ENCODE results near the gene HPSE. TPM values are rescaled to one million over a fixed set of nuclear protein-coding genes. Genes with fewer than 3 reads are reported as not detected.

The HPSE gene
- total and polyA plus RNA-seq, 2 of the 13 experiments (the other 11 are each of a cell fraction or from before 2014, with no cell fraction given), result not detected

DNA sequence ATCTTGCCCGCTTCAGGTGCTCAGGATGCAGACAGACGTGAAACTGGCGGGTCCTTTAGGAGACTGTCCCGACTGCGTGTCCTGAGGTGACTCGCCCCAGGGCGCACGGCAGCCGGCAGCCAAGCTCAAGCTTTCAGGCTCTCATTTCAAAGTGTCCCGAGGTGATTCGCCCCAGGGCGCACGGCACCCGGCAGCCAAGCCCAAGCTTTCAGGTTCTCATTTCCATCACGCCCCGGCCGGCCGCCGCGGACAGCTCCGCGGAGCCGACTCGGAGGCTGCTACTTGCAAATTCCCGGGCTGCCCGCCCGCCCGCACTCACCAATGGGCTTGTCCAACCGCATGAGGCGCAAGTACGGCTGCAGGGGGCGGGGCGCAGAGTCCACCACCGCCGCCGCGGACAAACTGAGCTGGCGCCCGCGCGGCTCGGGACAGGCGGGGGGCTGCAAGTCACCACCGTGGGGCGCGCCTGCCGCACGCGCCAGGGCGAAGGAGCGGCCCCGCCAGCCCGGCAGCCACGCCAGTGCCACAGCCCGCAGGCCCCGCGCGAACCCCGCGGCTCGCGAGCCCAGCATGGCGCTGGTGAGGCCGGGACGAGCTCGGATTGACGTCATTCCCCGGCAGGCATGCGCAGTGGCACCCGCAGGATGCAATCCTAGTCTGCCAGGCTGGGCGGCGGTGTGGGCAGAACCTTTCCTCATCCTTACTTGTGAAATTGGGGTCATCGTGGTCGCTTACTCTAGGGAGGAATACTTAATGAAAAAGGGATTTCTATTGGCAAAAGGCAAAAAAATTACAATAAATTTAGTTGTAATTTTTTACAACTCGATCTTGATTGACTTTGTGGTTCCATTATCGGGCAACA lies 50.2 kb downstream of the HPSE start, which contains the start of gene COQ2 (continued):
- TF ChIP-seq ZMYM4 (CRISPR knock-in tag; IDR thresholded peaks at IDR 0.05), result peak; percentile 96
- no peak for TF ChIP-seq ZNF264 (CRISPR knock-in tag; IDR thresholded peaks at IDR 0.05)
- peak; percentile 47; the same call in 1 of the 2 replicates for TF ChIP-seq HES4 (CRISPR knock-in tag; IDR thresholded peaks at IDR 0.05; ENCODE audit: borderline replicate concordance)
- TF ChIP-seq, protein P1, sequence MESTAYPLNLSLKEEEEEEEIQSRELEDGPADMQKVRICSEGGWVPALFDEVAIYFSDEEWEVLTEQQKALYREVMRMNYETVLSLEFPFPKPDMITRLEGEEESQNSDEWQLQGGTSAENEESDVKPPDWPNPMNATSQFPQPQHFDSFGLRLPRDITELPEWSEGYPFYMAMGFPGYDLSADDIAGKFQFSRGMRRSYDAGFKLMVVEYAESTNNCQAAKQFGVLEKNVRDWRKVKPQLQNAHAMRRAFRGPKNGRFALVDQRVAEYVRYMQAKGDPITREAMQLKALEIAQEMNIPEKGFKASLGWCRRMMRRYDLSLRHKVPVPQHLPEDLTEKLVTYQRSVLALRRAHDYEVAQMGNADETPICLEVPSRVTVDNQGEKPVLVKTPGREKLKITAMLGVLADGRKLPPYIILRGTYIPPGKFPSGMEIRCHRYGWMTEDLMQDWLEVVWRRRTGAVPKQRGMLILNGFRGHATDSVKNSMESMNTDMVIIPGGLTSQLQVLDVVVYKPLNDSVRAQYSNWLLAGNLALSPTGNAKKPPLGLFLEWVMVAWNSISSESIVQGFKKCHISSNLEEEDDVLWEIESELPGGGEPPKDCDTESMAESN (CRISPR knock-in tag; conservative IDR thresholded peaks at IDR 0.05), result peak; percentile 79
- TF ChIP-seq, protein P2, sequence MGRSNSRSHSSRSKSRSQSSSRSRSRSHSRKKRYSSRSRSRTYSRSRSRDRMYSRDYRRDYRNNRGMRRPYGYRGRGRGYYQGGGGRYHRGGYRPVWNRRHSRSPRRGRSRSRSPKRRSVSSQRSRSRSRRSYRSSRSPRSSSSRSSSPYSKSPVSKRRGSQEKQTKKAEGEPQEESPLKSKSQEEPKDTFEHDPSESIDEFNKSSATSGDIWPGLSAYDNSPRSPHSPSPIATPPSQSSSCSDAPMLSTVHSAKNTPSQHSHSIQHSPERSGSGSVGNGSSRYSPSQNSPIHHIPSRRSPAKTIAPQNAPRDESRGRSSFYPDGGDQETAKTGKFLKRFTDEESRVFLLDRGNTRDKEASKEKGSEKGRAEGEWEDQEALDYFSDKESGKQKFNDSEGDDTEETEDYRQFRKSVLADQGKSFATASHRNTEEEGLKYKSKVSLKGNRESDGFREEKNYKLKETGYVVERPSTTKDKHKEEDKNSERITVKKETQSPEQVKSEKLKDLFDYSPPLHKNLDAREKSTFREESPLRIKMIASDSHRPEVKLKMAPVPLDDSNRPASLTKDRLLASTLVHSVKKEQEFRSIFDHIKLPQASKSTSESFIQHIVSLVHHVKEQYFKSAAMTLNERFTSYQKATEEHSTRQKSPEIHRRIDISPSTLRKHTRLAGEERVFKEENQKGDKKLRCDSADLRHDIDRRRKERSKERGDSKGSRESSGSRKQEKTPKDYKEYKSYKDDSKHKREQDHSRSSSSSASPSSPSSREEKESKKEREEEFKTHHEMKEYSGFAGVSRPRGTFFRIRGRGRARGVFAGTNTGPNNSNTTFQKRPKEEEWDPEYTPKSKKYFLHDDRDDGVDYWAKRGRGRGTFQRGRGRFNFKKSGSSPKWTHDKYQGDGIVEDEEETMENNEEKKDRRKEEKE (IDR thresholded peaks at IDR 0.05), result no peak
- peak; percentile 70; the same call in 1 of the 2 replicates for TF ChIP-seq ZNF772 (CRISPR knock-in tag; IDR thresholded peaks at IDR 0.05)
- TF ChIP-seq ETV6 (CRISPR knock-in tag; conservative IDR thresholded peaks at IDR 0.05), result no peak
- no peak for TF ChIP-seq KDM4B (CRISPR knock-in tag; IDR thresholded peaks at IDR 0.05)
- no peak for TF ChIP-seq ONECUT2 (CRISPR knock-in tag; IDR thresholded peaks at IDR 0.05)
- TF ChIP-seq NKX3-1 (CRISPR knock-in tag; IDR thresholded peaks at IDR 0.05), result peak; percentile 40; the same call in 1 of the 2 replicates
- no peak for TF ChIP-seq FOXK2 (IDR thresholded peaks at IDR 0.05)
- no peak for TF ChIP-seq ZNF781 (CRISPR knock-in tag; IDR thresholded peaks at IDR 0.05; ENCODE audit: borderline replicate concordance, not compliant biosample characterization)
- no peak for TF ChIP-seq SOX5 (CRISPR knock-in tag; IDR thresholded peaks at IDR 0.05; ENCODE audit: borderline replicate concordance)
- TF ChIP-seq, protein P3, sequence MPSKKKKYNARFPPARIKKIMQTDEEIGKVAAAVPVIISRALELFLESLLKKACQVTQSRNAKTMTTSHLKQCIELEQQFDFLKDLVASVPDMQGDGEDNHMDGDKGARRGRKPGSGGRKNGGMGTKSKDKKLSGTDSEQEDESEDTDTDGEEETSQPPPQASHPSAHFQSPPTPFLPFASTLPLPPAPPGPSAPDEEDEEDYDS (CRISPR knock-in tag; IDR thresholded peaks at IDR 0.05), result peak; percentile 62; the same call in 1 of the 2 replicates
- TF ChIP-seq ZBTB3 (CRISPR knock-in tag; IDR thresholded peaks at IDR 0.05; ENCODE audit: borderline replicate concordance, low read depth), result 0 out of 2 replicates have a peak, but pooled peaks have one; percentile 52
- 0 out of 2 replicates have a peak, but pooled peaks have one; percentile 46 for TF ChIP-seq NR1H2 (CRISPR knock-in tag; IDR thresholded peaks at IDR 0.05; ENCODE audit: borderline replicate concordance, low read depth)
- no peak for TF ChIP-seq ZMYM3 (CRISPR knock-in tag; IDR thresholded peaks at IDR 0.05)
- no peak for TF ChIP-seq ZNF773 (CRISPR knock-in tag; IDR thresholded peaks at IDR 0.05; ENCODE audit: borderline replicate concordance)
- TF ChIP-seq U2AF2 (IDR thresholded peaks at IDR 0.05; ENCODE audit: low read depth, low read length), result no peak
- TF ChIP-seq, protein P4, sequence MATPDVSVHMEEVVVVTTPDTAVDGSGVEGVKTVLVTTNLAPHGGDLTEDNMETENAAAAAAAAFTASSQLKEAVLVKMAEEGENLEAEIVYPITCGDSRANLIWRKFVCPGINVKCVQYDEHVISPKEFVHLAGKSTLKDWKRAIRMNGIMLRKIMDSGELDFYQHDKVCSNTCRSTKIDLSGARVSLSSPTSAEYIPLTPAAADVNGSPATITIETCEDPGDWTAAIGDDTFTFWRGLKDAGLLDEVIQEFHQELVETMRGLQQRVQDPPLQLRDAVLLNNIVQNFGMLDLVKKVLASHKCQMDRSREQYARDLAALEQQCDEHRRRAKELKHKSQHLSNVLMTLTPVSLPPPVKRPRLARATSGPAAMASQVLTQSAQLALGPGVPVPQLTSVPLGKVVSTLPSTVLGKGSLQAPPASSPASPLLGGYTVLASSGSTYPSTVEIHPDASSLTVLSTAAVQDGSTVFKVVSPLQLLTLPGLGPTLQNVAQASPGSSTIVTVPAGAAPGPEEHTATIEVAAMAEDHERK (CRISPR knock-in tag; IDR thresholded peaks at IDR 0.05; ENCODE audit: low read depth), result no peak
- TF ChIP-seq ZNF207 (IDR thresholded peaks at IDR 0.05; ENCODE audit: borderline replicate concordance), result no peak
- no peak for TF ChIP-seq MYNN (CRISPR knock-in tag; IDR thresholded peaks at IDR 0.05; ENCODE audit: low read depth)
- no peak for TF ChIP-seq ZNF703 (CRISPR knock-in tag; IDR thresholded peaks at IDR 0.05; ENCODE audit: borderline replicate concordance)
- 0 out of 2 replicates have a peak, but pooled peaks have one; percentile 3 for TF ChIP-seq ZBTB21 (CRISPR knock-in tag; IDR thresholded peaks at IDR 0.05)

All from HepG2 (cell line).